Pons (tissue), 1 donor: Measurements from ENCODE around the gene MCM5.
"Not testable (repeated sequence)": the region's sequence is repeated elsewhere in the genome, so short reads cannot be mapped to it uniquely, and the experiment has no call there.

Experiments
- DNase-seq: peaks from one replicate; pipeline ENCODE4 v3.0.0-alpha.2; 2016; ENCODE audit warnings: low spot score

The MCM5 gene

GRCh38 chr22:35432228-35432905 lies 32.4 kb downstream of the MCM5 start:
- DNase-seq, result peak; percentile 53

DNA sequence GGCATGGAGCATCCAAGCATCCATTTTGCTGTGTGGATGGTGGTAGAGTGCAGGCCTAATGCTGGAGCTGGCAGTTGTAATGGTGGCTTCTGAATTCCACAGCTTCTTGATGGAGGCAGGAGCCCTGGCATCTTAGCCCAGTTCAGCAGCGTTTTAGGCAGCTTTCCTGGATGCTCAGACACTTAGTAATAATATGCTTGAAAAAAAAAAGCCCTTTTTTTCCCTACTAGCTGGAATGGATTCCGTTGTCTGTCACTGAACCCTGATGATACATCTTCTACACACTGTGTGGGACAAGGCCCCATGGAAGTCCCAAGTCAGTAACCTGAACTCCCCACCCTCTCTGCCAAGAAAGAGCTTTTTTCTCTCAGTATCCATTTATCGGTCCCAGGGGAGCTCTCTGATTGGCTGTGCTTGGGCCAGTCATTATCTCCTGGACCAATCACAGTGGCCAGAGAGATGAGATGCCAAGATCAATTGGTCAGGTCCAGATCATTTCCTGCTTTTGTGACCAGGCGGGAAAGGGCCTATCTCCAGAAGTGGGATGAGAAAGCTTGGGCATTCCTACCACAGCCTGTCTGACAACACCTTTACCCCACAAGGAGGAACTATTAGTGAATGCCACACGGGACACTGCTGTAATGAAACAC lies 34.2 kb downstream of the MCM5 start:
- DNase-seq, result no peak

DNA sequence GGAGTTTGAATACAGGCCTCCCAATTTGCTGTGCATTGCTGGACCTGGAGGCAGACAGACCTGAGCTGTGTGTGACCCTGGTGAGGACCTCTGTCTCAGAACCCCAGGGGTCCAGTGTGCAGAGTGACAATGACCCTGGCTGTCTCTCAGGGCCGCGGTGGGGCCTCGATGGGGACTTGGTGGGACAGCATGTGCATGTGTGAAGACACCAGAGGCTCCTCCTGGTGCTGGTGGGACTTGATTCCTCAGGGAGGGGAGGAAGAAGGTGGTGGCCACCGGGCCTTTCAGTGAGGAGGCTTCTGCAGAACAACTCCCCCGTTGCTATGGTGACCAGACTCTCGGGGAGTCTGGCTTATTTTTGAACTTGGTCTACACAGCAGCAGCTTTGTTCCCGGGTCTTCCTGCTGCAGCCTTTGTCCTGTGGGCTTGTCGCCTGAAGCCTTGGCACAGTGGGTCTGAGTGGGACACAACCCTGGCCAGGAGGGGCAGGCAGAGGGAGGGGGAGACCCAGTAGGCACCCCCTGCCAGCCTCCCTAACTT lies 35.3 kb downstream of the MCM5 start:
- no peak for DNase-seq

DNA sequence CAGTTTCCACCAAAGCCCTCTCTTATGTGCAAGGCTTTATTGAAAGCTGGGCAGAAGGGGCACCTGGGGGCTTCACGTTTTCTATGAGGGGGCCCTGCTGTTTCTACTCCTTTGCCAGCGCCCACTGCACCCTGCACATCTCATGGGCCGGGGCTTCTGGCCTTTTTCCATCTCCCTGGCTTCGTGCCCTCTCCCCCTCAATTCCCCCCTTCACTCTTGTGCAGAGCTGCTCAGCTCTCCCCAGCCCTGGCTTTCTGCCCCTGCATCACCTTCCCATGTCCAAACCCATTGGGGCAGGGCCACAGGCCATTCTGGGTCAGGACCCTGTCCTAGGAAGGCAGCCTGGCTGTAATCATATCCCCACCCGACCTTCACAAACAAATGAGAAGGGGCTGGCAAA lies 36.5 kb downstream of the MCM5 start:
- DNase-seq, result no peak

DNA sequence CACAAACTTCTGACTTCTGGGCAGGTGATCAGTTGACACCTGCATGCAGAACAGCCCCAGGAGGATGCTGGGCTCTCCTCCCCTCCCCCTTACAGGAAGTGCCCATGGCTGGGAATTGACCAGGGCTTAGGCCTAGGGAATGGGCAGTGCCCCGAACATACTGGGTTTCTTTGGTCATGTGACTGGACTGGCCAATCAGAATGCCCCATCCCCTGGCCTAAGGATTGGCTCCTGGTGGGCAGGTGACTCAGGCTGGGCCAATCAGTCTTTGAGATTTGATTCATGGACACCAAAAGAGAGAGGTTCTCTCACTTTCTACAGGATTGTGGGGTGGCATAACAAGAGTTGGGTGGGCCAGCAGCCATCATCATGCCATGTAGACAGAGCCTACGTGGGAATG lies 37.1 kb downstream of the MCM5 start:
- no peak for DNase-seq

GRCh38 chr22:35438673-35439364 lies 38.9 kb downstream of the MCM5 start:
- DNase-seq, result not testable (repeated sequence)

- DNase-seq, result no peak
Observed at GRCh38 chr22:35439365-35439717, 39.4 kb downstream of the MCM5 start.

DNA sequence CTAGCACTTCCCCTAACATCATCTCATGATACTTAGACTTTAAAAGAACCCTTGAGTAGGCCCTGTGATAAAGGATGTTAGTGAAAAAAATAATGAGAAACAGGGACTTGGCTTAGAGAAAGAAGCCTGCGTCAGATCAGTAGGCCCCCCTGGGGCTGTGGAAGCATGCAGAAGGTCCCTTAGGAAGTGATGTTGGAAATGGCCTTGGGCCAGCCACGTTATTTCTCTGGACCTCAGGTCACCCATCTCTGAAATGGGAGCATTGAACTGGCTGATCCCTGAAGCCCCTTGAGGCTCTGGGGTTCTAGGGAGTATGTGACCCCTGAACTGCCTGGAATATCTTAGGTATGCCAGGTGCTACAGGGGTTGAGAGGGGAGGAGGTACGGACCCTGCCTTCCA lies 40.2 kb downstream of the MCM5 start:
- DNase-seq, result no peak

GRCh38 chr22:35441489-35442100 lies 41.7 kb downstream of the MCM5 start:
- DNase-seq, result no peak

GRCh38 chr22:35442471-35442870 lies 42.5 kb downstream of the MCM5 start:
- DNase-seq, result no peak

DNA sequence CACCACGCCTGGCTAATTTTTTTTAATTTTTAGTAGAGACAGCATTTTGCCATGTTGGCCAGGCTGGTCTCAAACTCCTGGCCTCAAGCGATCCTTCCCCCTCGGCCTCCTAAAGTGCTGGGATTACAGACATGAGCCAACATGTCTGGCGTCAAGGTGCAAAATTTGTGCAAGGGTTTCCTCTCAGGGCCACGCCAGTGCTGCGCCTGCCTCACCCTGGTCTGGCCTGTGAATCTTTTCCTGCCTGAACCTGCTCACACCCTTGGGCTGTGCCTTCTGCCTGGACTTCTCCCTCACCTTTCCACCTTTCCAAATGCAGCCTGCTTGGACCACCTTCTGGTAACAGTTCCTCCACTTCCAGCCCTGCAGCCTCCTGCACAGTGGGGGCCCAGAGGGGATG lies 43.4 kb downstream of the MCM5 start:
- no peak for DNase-seq

- no peak for DNase-seq
Observed at GRCh38 chr22:35443790-35444684, 44.1 kb downstream of the MCM5 start.

GRCh38 chr22:35444685-35445399 lies 44.9 kb downstream of the MCM5 start:
- DNase-seq, result no peak

DNA sequence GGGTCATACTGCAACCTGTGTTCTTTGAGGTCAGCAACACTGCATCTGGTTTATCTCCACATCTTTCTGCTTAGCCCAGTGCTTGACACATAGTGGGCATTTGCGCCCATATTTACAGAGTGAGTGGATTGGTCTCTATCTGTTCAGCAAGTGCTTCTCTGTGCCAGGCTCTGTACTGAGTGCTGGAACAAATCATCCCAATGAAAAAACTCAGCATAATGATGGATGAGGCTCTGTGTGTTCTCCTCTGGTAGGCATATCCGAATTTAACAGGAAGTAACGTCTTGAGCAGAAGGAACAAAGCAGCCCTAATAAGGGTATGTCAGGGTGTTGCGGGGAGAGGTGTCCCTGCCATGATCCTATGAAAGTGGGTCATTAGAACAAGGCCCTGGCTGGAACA lies 46.0 kb downstream of the MCM5 start:
- DNase-seq, result no peak

GRCh38 chr22:35446365-35446764 lies 46.4 kb downstream of the MCM5 start:
- DNase-seq, result no peak

- no peak for DNase-seq
Observed at GRCh38 chr22:35448523-35448922, 48.6 kb downstream of the MCM5 start.

DNA sequence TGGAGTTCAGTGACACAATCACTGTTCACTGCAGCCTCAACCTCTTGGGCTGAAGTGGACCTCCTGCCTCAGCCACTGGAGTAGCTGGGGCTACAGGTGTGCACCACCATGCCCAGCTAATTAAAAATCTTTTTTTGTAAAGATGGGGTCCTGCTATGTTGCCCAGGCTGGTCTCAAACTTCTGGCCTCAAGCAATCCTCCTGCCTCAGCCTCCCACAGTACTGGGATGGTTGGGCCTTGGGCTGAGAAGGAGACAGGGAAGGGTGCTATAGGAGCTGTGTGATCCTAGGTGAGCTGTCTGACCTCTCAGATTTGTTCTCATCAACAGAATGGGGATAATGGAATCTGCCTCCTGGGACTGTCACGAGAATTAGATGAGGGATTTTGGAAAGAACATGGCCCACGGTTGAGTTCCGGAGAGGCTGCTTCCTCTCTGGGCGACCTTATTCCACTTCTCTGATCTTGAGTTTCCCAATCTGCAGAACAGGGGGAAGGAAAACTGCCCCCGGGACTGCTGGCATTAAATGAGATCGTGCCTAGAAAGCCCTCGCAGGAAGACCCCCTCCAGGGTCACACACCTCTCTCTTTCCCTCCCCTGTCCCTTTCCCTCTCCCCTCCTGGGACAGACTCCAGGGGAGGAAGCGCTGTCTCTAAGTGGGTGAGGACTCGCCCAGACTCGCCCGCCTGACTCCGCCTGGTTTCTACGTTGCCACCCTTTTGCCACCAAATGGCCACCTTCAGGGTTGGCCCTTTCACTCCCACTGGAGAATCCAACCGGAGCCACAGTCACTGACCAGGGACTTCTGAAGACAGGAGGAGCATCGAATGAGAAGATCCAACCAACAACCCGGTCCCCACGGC lies 50.1 kb downstream of the MCM5 start:
- DNase-seq, result no peak

GRCh38 chr22:35450824-35451569 lies 51.1 kb downstream of the MCM5 start:
- DNase-seq, result no peak

DNA sequence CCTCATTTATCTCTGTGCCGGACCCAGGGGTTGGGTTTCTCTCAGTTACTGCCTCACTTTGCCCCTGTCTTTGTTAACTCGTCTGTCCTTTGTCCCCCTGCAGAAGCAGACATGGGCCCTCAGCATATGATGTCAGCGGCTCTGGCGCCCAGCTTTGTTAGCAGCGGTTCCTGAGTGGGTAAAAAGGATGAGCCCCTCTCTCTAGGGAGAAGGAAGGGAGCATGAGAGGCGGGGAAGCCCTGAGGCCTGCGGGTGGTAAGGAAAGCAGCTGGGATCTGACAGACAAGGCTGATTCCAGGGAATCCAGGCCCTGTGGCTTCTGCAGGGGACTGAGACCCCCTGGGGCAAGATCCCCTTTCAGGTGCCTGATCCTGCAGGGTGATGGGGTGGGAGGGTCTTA lies 51.7 kb downstream of the MCM5 start:
- no peak for DNase-seq
